NOMO-1 (cell line): ENCODE measurements around the gene RNF167.
"Not testable (repeated sequence)": the region's sequence is repeated elsewhere in the genome, so short reads cannot be mapped to it uniquely, and the experiment has no call there.

Experiments
- DNase-seq, 2 experiments: peaks; one replicate each; lab custom pipeline; 2025; ENCODE audit not compliant: unreplicated experiment in 2 of 2; lab: John Stamatoyannopoulos, UW

The RNF167 gene

GRCh38 chr17:4901648-4902344 lies 38.3 kb upstream of the RNF167 start:
- no peak for DNase-seq

- DNase-seq: no peak
These were observed 37.5 kb upstream of the RNF167 start for GRCh38 chr17:4902540-4902939.

- peak in 1 of 2 experiments; percentile 64 for DNase-seq
These were observed 36.8 kb upstream of the RNF167 start, which contains the start of gene CHRNE for GRCh38 chr17:4903051-4903818. Gene CHRNE (minus strand): TSS chr17:4903098. CDS start chr17:4903063, 35 bp downstream.

- not testable (repeated sequence) for DNase-seq
These were observed 33.4 kb upstream of the RNF167 start for GRCh38 chr17:4906642-4907041.

- DNase-seq: no peak
These were observed 31.8 kb upstream of the RNF167 start for GRCh38 chr17:4908301-4908700.

- DNase-seq: peak; percentile 90
These were observed 31.2 kb upstream of the RNF167 start for GRCh38 chr17:4908711-4909496.

GRCh38 chr17:4913994-4914393 lies 26.1 kb upstream of the RNF167 start:
- no peak for DNase-seq

- DNase-seq: not testable (repeated sequence)
These were observed 25.5 kb upstream of the RNF167 start for GRCh38 chr17:4914551-4914950.

GRCh38 chr17:4919511-4920047 lies 20.5 kb upstream of the RNF167 start:
- no peak for DNase-seq

GRCh38 chr17:4920351-4921048 lies 19.6 kb upstream of the RNF167 start:
- peak; percentile 38 to 68 for DNase-seq

GRCh38 chr17:4921320-4921719 lies 18.7 kb upstream of the RNF167 start:
- no peak for DNase-seq

- not testable (repeated sequence) for DNase-seq
These were observed 13.3 kb upstream of the RNF167 start for GRCh38 chr17:4926577-4927335.

- DNase-seq: no peak
These were observed 11.2 kb upstream of the RNF167 start for GRCh38 chr17:4928881-4929280.

- no peak for DNase-seq
These were observed 8.1 kb upstream of the RNF167 start, which contains the start of gene GP1BA for GRCh38 chr17:4931963-4932362. Gene GP1BA (plus strand): TSS chr17:4932277. CDS start chr17:4932605, 328 bp downstream.

- no peak for DNase-seq
These were observed 7.3 kb upstream of the RNF167 start for GRCh38 chr17:4932756-4933155.

GRCh38 chr17:4933646-4934045 lies 6.4 kb upstream of the RNF167 start:
- no peak for DNase-seq

- peak; percentile 50 to 54 for DNase-seq
These were observed 5.7 kb upstream of the RNF167 start for GRCh38 chr17:4934173-4934979.

- no peak for DNase-seq
These were observed 4.4 kb upstream of the RNF167 start for GRCh38 chr17:4935650-4936049.

- DNase-seq: no peak
These were observed 3.6 kb upstream of the RNF167 start for GRCh38 chr17:4936436-4936835.
